H9 (cell line): Measurements from ENCODE around the gene PITHD1. TPM values are rescaled to one million over a fixed set of nuclear protein-coding genes. Genes with fewer than 3 reads are reported as not detected.

ENCODE experiments used
- DNase-seq: peaks from one replicate; pipeline ENCODE4 v3.0.0-alpha.2; 2017
- H2AFZ ChIP-seq: one replicate; pipeline ENCODE4 v1.6.1; 2013; ENCODE audit warnings: mild to moderate bottlenecking, low read length, control low read depth, moderate library complexity
- H2AK5ac ChIP-seq: 2 replicates; pipeline ENCODE4 v1.6.1; 2013; ENCODE audit warnings: low read length, control low read depth, mixed read lengths; ENCODE audit not compliant: insufficient read length
- H2BK120ac ChIP-seq: one replicate; pipeline ENCODE4 v1.6.1; 2013; ENCODE audit warnings: low read depth, mild to moderate bottlenecking, low read length, control low read depth, inconsistent platforms; ENCODE audit not compliant: poor library complexity, severe bottlenecking
- H2BK12ac ChIP-seq: 2 replicates; pipeline ENCODE4 v1.6.1; 2013; ENCODE audit warnings: low read length, control low read depth, mixed read lengths, low read depth; ENCODE audit not compliant: insufficient read length
- H2BK15ac ChIP-seq: 2 replicates; pipeline ENCODE4 v1.6.1; 2013; ENCODE audit warnings: low read depth, low read length, control low read depth
- H2BK20ac ChIP-seq: one replicate; pipeline ENCODE4 v1.6.1; 2013; ENCODE audit warnings: low read depth, mild to moderate bottlenecking, low read length, control low read depth, inconsistent platforms; ENCODE audit not compliant: poor library complexity, severe bottlenecking
- H2BK5ac ChIP-seq: 2 replicates; pipeline ENCODE4 v1.6.1; 2013; ENCODE audit warnings: low read length, control low read depth, mixed read lengths; ENCODE audit not compliant: insufficient read length
- H3K14ac ChIP-seq: 2 replicates; pipeline ENCODE4 v1.6.1; 2013; ENCODE audit warnings: low read length, control low read depth; ENCODE audit not compliant: insufficient read depth
- H3K18ac ChIP-seq: 2 replicates; pipeline ENCODE4 v1.6.1; 2013; ENCODE audit warnings: low read depth, mild to moderate bottlenecking, mixed read lengths, low read length, control low read depth; ENCODE audit not compliant: insufficient read length
- H3K23ac ChIP-seq: 2 replicates; pipeline ENCODE4 v1.6.1; 2013; ENCODE audit warnings: low read length, control low read depth, mixed read lengths, low read depth; ENCODE audit not compliant: insufficient read length
- H3K23me2 ChIP-seq: 2 replicates; pipeline ENCODE4 v1.6.1; 2013; ENCODE audit warnings: low read depth, mild to moderate bottlenecking, mixed read lengths, low read length, control low read depth; ENCODE audit not compliant: insufficient read length, poor library complexity, severe bottlenecking
- H3K27ac ChIP-seq: 2 replicates; pipeline ENCODE4 v1.5.1; 2013; ENCODE audit warnings: low read length, control low read depth, mixed read lengths, low read depth; ENCODE audit not compliant: insufficient read length
- H3K27me3 ChIP-seq: 2 replicates; pipeline ENCODE4 v1.6.1; 2013; ENCODE audit warnings: low read length, control low read depth, inconsistent platforms; ENCODE audit not compliant: insufficient read depth
- H3K4ac ChIP-seq: 2 replicates; pipeline ENCODE4 v1.6.1; 2013; ENCODE audit warnings: low read depth, mild to moderate bottlenecking, control low read depth, inconsistent platforms, low read length, moderate library complexity
- H3K4me1 ChIP-seq: 2 replicates; pipeline ENCODE4 v1.6.1; 2013; ENCODE audit warnings: low read length, control low read depth, inconsistent platforms; ENCODE audit not compliant: insufficient read depth
- H3K4me2 ChIP-seq: 2 replicates; pipeline ENCODE4 v1.6.1; 2013; ENCODE audit warnings: low read length, control low read depth, mixed read lengths; ENCODE audit not compliant: insufficient read length, insufficient read depth
- H3K56ac ChIP-seq: 2 replicates; pipeline ENCODE4 v1.6.1; 2013; ENCODE audit warnings: low read depth, mild to moderate bottlenecking, mixed read lengths, low read length, control low read depth; ENCODE audit not compliant: insufficient read length
- H3K79me1 ChIP-seq: 2 replicates; pipeline ENCODE4 v1.6.1; 2013; ENCODE audit warnings: low read depth, mild to moderate bottlenecking, moderate library complexity, low read length, control low read depth, inconsistent platforms; ENCODE audit not compliant: insufficient read depth, poor library complexity, severe bottlenecking
- H3K79me2 ChIP-seq: 2 replicates; pipeline ENCODE4 v1.6.1; 2013; ENCODE audit warnings: low read length, control low read depth, inconsistent platforms; ENCODE audit not compliant: insufficient read depth
- H3K9ac ChIP-seq: 2 replicates; pipeline ENCODE4 v1.6.1; 2013; ENCODE audit warnings: low read length, control low read depth, mixed read lengths; ENCODE audit not compliant: insufficient read length; ENCODE audit errors: extremely low read depth
- H3K9me3 ChIP-seq: one replicate; pipeline ENCODE4 v1.6.1; 2013; ENCODE audit warnings: low read depth, low read length, inconsistent platforms; ENCODE audit not compliant: control insufficient read depth
- H3T11ph ChIP-seq: one replicate; pipeline ENCODE4 v1.6.1; 2013; ENCODE audit warnings: mild to moderate bottlenecking, low read length, control low read depth, inconsistent platforms
- H4K20me1 ChIP-seq: one replicate; pipeline ENCODE4 v1.6.1; 2013; ENCODE audit not compliant: control insufficient read depth, insufficient read length, insufficient read depth
- H4K5ac ChIP-seq: 2 replicates; pipeline ENCODE4 v1.6.1; 2013; ENCODE audit warnings: low read depth, mild to moderate bottlenecking, mixed read lengths, low read length, control low read depth; ENCODE audit not compliant: insufficient read length
- H4K8ac ChIP-seq: replicated peaks from 2 replicates; pipeline ENCODE4 v1.6.1; 2013; ENCODE audit warnings: low read length, control low read depth, mixed read lengths, low read depth; ENCODE audit not compliant: insufficient read length
- H4K91ac ChIP-seq: 2 replicates; pipeline ENCODE4 v1.6.1; 2013; ENCODE audit warnings: low read depth, mild to moderate bottlenecking, moderate library complexity, mixed read lengths, low read length, control low read depth; ENCODE audit not compliant: insufficient read length
- H3K27ac Mint-ChIP-seq, 3 experiments: 2 replicates in 2 of 3; 3 replicates in 1 of 3; pipeline ENCODE4 v1.8.0; 2020 to 2021; ENCODE audit warnings: mixed read lengths in 3 of 3, mild to moderate bottlenecking in 1 of 3, moderate library complexity in 1 of 3
- H3K27me3 Mint-ChIP-seq: 2 replicates; pipeline ENCODE4 v1.8.0; 2021; ENCODE audit warnings: low read depth, mild to moderate bottlenecking, moderate library complexity, mixed read lengths
- H3K36me3 Mint-ChIP-seq, 3 experiments: 2 replicates in 2 of 3; 3 replicates in 1 of 3; pipeline ENCODE4 v1.8.0; 2020 to 2021; ENCODE audit warnings: low read depth in 3 of 3, mixed read lengths in 3 of 3; ENCODE audit not compliant: insufficient read depth in 1 of 3
- H3K4me1 Mint-ChIP-seq, 2 experiments: 2 replicates each; pipeline ENCODE4 v1.8.0; 2020; ENCODE audit warnings: mixed read lengths in 2 of 2
- H3K4me3 Mint-ChIP-seq, 2 experiments: 2 replicates in 1 of 2; 3 replicates in 1 of 2; pipeline ENCODE4 v1.8.0; 2020 to 2021; ENCODE audit warnings: mild to moderate bottlenecking in 2 of 2, mixed read lengths in 2 of 2, moderate library complexity in 1 of 2
- H3K9me3 Mint-ChIP-seq, 2 experiments: 2 replicates in 1 of 2; 3 replicates in 1 of 2; pipeline ENCODE4 v1.8.0; 2020; ENCODE audit warnings: mild to moderate bottlenecking in 2 of 2, mixed read lengths in 2 of 2, moderate library complexity in 1 of 2
- WGBS: extraction: QIAGEN DNeasy Blood & Tissue Kit; methylation state at CpG from one replicate; pipeline ENCODE4 v1.1.7; 2013; ENCODE audit warnings: missing lambda C conversion rate, low lambda C conversion rate, mixed read lengths; ENCODE audit not compliant: insufficient read length; ENCODE audit errors: extremely low coverage; 5-methylcytosine and 5-hydroxymethylcytosine counted together
- total RNA-seq: library from RNA; stranded (reverse); gene quantifications from 2 replicates; pipeline ENCODE4 v1.2.1, GENCODE V29; 2021
- TF ChIP-seq, protein P1 (sequence below): fragments of 200-600 bp; sonication (generic); conservative IDR thresholded peaks from 3 replicates; pipeline ENCODE4 v1.8.0; 2021; ENCODE audit warnings: antibody characterized with exemption, mild to moderate bottlenecking

The PITHD1 gene
- total RNA-seq, 1 experiment from 2014 or later = 92.0 TPM

GRCh38 chr1:23798662-23799142, 20.5 kb downstream of the PITHD1 start:
- no peak overlapping the region for H3K4me2 ChIP-seq
- peaks cover 9 to 11% of the 10 kb centered on the region in 2 experiments for H3K4me1 Mint-ChIP-seq

More at GRCh38 chr1:23798662-23799142, 20.5 kb downstream of the PITHD1 start:
- Histone ChIP-seq H4K5ac (no peak overlapping the region), H2BK120ac (no peak overlapping the region), H3K9me3 (no peaks in the 10 kb centered on the region), H2BK5ac (no peak overlapping the region), H3K4ac (no peak overlapping the region), H3K27me3 (no peaks in the 10 kb centered on the region), H3K79me1 (no peaks in the 10 kb centered on the region), H3K56ac (no peak overlapping the region), H3K23ac (no peak overlapping the region), H3K9ac (no peak overlapping the region), H2BK20ac (no peak overlapping the region), H3K27ac (no peak overlapping the region), H4K91ac (no peak overlapping the region), H2AK5ac (no peak overlapping the region), H2BK15ac (no peak overlapping the region), H3K18ac (no peak overlapping the region), H2AFZ (no peak overlapping the region), H4K8ac (no peak overlapping the region), H3K79me2 (no peaks in the 10 kb centered on the region), H3K14ac (no peak overlapping the region), H3K4me1 (no peaks in the 10 kb centered on the region; the same call in 1 of the 2 replicates), H4K20me1 (no peaks in the 10 kb centered on the region), H2BK12ac (no peak overlapping the region), H3K23me2 (peaks cover 11% of the 10 kb centered on the region), H3T11ph (no peak overlapping the region)
- TF ChIP-seq, protein P1, sequence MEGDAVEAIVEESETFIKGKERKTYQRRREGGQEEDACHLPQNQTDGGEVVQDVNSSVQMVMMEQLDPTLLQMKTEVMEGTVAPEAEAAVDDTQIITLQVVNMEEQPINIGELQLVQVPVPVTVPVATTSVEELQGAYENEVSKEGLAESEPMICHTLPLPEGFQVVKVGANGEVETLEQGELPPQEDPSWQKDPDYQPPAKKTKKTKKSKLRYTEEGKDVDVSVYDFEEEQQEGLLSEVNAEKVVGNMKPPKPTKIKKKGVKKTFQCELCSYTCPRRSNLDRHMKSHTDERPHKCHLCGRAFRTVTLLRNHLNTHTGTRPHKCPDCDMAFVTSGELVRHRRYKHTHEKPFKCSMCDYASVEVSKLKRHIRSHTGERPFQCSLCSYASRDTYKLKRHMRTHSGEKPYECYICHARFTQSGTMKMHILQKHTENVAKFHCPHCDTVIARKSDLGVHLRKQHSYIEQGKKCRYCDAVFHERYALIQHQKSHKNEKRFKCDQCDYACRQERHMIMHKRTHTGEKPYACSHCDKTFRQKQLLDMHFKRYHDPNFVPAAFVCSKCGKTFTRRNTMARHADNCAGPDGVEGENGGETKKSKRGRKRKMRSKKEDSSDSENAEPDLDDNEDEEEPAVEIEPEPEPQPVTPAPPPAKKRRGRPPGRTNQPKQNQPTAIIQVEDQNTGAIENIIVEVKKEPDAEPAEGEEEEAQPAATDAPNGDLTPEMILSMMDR = peak; percentile 49
- peak overlapping the region in 1 of 3 experiments; percentile 68; a peak in 1 of 7 replicates for H3K27ac Mint-ChIP-seq
- WGBS = no CpG with 5 or more reads among the region's 12 CpGs
- DNase-seq = no peak
- H3K9me3 Mint-ChIP-seq = no peaks in the 10 kb centered on the region
- peaks cover 8% of the 10 kb centered on the region for H3K27me3 Mint-ChIP-seq
- peaks cover 4 to 37% (median 25%) of the 10 kb centered on the region in 3 experiments; a peak in 5 of 7 replicates for H3K36me3 Mint-ChIP-seq
- H3K4me3 Mint-ChIP-seq = peak overlapping the region; percentile 90 to 91; a peak in 4 of 5 replicates
